HFF-Myc (cell line): ENCODE results near the gene TFDP2.
A peak's percentile ranks its signal among the peaks of the same experiment; 100 is the strongest.

ENCODE experiments used
- DNase-seq: peaks from one replicate; pipeline ENCODE4 v3.0.0-alpha.2; 2011; ENCODE audit warnings: low read depth; ENCODE audit errors: extremely low read depth
- H3K4me3 ChIP-seq: replicated peaks from 2 replicates; pipeline ENCODE4 v1.5.1; 2011; ENCODE audit warnings: low read depth, mild to moderate bottlenecking, control low read depth, low read length
- TF ChIP-seq, protein P1 (sequence below): IDR thresholded peaks from 2 replicates; pipeline ENCODE4 v1.5.1; 2012; ENCODE audit warnings: mild to moderate bottlenecking, low read depth, low read length, control low read depth; ENCODE audit errors: missing control alignments

Gene TFDP2

DNA sequence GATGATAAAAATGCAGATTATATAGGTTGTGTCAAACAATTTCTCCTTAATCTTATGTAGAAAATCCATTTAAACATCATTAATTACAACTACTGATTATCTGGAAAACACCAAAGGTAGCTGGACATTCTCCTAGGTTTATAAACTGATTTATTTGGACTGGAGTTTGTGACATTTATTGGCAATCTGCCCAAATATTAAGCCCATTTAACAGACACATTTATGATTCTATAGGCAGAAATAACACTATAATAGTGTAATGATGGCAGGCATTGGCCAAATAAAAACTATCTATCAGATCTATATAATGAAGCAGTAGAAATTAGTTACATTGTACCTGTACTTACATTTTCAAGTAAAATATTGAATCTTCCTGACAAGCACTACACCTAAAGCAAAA lies 117.8 kb downstream of the TFDP2 start:
- DNase-seq = no peak
- TF ChIP-seq, protein P1, sequence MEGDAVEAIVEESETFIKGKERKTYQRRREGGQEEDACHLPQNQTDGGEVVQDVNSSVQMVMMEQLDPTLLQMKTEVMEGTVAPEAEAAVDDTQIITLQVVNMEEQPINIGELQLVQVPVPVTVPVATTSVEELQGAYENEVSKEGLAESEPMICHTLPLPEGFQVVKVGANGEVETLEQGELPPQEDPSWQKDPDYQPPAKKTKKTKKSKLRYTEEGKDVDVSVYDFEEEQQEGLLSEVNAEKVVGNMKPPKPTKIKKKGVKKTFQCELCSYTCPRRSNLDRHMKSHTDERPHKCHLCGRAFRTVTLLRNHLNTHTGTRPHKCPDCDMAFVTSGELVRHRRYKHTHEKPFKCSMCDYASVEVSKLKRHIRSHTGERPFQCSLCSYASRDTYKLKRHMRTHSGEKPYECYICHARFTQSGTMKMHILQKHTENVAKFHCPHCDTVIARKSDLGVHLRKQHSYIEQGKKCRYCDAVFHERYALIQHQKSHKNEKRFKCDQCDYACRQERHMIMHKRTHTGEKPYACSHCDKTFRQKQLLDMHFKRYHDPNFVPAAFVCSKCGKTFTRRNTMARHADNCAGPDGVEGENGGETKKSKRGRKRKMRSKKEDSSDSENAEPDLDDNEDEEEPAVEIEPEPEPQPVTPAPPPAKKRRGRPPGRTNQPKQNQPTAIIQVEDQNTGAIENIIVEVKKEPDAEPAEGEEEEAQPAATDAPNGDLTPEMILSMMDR = no peak
- no peak overlapping the region for H3K4me3 ChIP-seq

DNA sequence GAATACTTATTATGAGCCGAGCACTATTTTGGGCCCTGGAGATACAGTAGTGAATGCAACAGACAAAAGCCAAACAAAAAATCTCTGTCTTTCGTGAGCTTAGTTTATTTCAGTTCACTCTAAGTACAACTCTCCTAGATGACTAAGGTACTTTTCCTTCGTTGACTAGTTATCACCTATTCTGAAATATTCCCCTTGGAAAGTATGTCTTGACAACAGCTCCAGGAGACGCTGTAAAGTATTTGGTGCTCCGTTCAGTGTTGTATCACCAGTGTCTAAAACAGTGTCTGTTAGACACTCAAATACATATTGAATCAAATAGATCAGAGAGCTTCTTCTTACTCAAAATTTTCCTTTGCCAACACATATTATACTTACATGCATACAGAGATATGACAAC lies 119.6 kb downstream of the TFDP2 start:
- DNase-seq = no peak
- H3K4me3 ChIP-seq = no peak overlapping the region
- TF ChIP-seq, protein P1 = no peak

DNA sequence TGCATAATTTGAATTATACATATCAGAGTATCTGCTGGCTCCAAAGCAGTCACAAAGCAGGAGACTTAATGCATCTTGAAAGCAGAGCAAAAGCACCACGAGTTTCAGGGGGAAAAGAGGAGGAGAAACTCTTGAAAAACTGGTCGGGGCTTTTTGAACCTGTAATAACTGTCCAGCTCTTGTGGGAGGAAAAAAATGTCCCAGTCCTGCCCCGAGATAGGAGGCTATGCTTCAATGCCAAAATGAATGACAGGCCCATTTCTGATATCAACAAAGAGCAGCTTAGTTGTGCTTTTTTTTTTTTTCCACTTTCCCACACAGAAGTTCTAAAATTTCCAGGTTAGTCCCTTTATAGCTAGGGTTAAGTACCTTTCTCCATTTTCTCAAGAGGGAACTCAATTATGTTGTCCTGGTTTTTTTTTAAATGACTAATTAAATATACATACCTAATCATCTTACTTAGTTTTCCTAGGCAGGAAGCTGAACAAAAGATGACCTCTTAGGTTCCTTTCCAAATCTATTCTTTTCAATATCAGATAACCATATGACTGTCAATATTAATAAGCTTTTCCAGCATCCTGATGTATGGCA lies 120.2 kb downstream of the TFDP2 start:
- no peak overlapping the region for H3K4me3 ChIP-seq
- DNase-seq = no peak
- TF ChIP-seq, protein P1 = no peak

DNA sequence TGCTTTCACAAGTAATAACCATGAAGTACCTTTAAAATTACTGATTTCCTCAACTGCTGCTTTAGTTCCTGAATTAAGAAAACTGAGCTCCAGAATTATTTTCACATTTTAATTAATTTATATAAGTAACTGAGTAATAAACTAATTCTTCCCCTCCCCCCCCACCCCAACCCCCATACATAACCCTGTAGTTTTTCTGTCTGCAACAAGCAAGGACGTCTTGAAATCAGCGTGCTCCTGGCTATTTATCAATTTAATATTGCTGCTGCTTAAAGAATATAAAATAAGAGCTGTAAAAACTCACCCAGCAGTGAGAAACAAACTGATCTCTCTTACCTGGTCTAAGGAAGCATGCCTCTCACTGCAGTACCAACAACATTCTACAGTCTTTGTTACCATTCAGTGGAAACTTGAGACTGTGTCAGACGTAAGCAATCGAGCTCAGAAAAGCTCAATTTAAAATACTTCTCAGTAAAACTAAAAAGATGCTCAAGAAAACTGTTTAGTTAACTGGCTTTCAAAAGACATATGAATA lies 121.0 kb downstream of the TFDP2 start:
- TF ChIP-seq, protein P1 = no peak
- H3K4me3 ChIP-seq = peak overlapping the region; percentile 55
- peak; percentile 66 for DNase-seq

DNA sequence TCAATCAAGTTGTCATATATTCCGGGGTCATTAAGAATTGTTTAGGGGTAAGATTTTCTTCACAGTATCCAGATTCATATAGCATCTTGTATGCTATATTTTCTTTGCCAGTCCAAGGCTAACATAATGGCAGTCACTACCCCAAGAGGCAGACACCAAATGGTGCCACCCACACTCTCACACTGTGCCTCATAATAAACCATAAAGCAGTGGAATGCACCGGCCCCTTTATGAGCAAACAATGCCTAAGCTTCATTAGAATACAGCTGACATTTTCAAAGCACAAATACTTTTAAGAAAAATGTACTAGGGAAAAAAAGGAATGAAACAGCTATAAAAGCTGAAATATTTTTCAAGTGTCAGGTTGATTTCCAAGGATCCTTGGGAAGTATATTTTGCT lies 121.6 kb downstream of the TFDP2 start:
- DNase-seq = no peak
- TF ChIP-seq, protein P1 = no peak
- H3K4me3 ChIP-seq = peak overlapping the region; percentile 55

DNA sequence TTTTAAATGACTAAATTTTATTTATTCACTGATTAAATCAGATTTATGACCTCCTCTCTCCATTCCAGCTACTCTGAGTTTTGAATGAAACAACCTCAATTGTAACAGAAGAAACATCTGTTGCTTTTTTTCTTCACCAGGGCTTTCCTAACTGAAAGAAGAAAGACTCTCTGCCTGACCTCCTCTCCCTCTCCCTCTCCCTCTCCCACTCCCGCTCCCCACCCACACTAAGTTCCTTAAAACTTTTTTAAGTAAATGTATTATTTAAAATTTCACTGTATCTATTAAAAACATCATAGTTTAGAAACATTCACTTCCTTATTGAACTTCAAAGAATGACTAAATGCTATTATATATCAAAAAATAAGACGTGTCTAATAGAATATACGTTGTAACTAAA lies 122.0 kb downstream of the TFDP2 start:
- H3K4me3 ChIP-seq = peak overlapping the region; percentile 55
- DNase-seq = no peak
- TF ChIP-seq, protein P1 = no peak

DNA sequence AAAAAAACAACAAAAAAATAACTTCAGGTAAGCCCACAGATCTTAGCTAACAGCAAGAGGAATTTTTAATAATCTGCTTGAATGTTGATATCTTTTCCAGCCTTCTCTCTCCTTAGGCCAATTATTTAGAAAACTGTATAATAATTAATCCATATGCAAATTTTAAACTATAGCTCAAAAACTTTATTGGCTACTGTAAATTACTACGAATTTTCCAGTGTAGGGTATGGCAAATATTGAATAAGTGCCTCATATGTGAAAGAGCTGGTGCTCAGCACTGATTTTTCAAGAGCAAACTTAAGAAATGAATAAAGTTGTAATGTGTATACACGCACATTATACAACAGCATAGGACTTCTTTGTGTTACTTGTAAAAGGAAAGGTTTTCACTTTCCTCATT lies 123.0 kb downstream of the TFDP2 start:
- H3K4me3 ChIP-seq = no peak overlapping the region
- DNase-seq = no peak
- TF ChIP-seq, protein P1 = no peak
